Peyer's patch (tissue), 4 donors: ENCODE measurements around the gene FBL. TPM values are rescaled to one million over a fixed set of nuclear protein-coding genes. Genes with fewer than 3 reads are reported as not detected.

Source experiments
- DNase-seq, 3 donors: peaks; one replicate each; pipeline ENCODE4 v3.0.0-alpha.2; 2017 to 2019
- H3K27ac ChIP-seq, 4 donors: fragments of 200-600 bp; sonication (generic); one replicate each; pipeline ENCODE4 v1.5.1; 2016 to 2019
- H3K27me3 ChIP-seq, 2 donors: fragments of 200-600 bp; sonication (generic); one replicate each; pipeline ENCODE4 v1.5.1; 2019
- H3K36me3 ChIP-seq, 3 donors: fragments of 200-600 bp; sonication (generic); one replicate each; pipeline ENCODE4 v1.5.1; 2016 to 2019
- H3K4me1 ChIP-seq, 4 donors: fragments of 200-600 bp; sonication (generic); one replicate each; pipeline ENCODE4 v1.5.1; 2016 to 2019
- H3K4me3 ChIP-seq, 4 donors: fragments of 200-600 bp; sonication (generic); 1 replicate in 3 of 4; 2 replicates in 1 of 4; pipeline ENCODE4 v1.5.1; 2016 to 2019; ENCODE audit warnings: mild to moderate bottlenecking in 1 of 4
- H3K9me3 ChIP-seq, 4 donors: fragments of 200-600 bp; sonication (generic); one replicate each; pipeline ENCODE4 v1.5.1; 2016 to 2019; ENCODE audit warnings: mild to moderate bottlenecking in 1 of 4
- CTCF ChIP-seq, 6 experiments: fragments of 450-650 bp in 4 of 6; fragments of 200-600 bp in 2 of 6; sonication (generic) in 1 of 6; IDR thresholded peaks; one replicate each; pipeline ENCODE4 v1.5.1; 2017 to 2019; ENCODE audit warnings: antibody characterized with exemption in 6 of 6, mild to moderate bottlenecking in 3 of 6, moderate library complexity in 1 of 6
- POLR2A ChIP-seq, 2 donors: fragments of 450-650 bp; IDR thresholded peaks; one replicate each; pipeline ENCODE4 v1.5.1; 2017; ENCODE audit warnings: antibody characterized with exemption in 2 of 2, mild to moderate bottlenecking in 2 of 2, moderate library complexity in 2 of 2
- total RNA-seq, 4 donors: library from RNA; depleted of rRNA; stranded (reverse); fragments of >200 nt; gene quantifications; one replicate each; pipeline ENCODE4 v1.1.0, GENCODE V29; 2016

FBL gene
- total RNA-seq, 4 donors from 2014 or later: 42.4 to 206 (median 103) TPM

GRCh38 chr19:39841041-39841440 lies 5.1 kb downstream of the FBL start:
- Histone ChIP-seq H3K27me3 (no peaks in the 10 kb centered on the region), H3K9me3 (no peaks in the 10 kb centered on the region), H3K4me1 (peaks cover 0 to 25% (median 11%) of the 10 kb centered on the region in 4 donors), H3K4me3 (no peak overlapping the region), H3K36me3 (peaks cover 0 to 42% (median 0%) of the 10 kb centered on the region in 3 donors), H3K27ac (no peak overlapping the region)
- TF ChIP-seq CTCF (IDR thresholded peaks at IDR 0.05) (no peak), POLR2A (IDR thresholded peaks at IDR 0.05) (no peak)
- no peak for DNase-seq

GRCh38 chr19:39840492-39840891 lies 5.7 kb downstream of the FBL start:
- H3K27me3 ChIP-seq: no peaks in the 10 kb centered on the region
- no peak for DNase-seq
- peaks cover 0 to 23% (median 11%) of the 10 kb centered on the region in 4 donors for H3K4me1 ChIP-seq
- H3K4me3 ChIP-seq: no peak overlapping the region
- H3K36me3 ChIP-seq: peaks cover 0 to 47% (median 0%) of the 10 kb centered on the region in 3 donors
- H3K9me3 ChIP-seq: no peaks in the 10 kb centered on the region
- H3K27ac ChIP-seq: no peak overlapping the region
- TF ChIP-seq POLR2A (IDR thresholded peaks at IDR 0.05): no peak
- no peak for TF ChIP-seq CTCF (IDR thresholded peaks at IDR 0.05)

GRCh38 chr19:39839678-39840327 lies 6.4 kb downstream of the FBL start:
- DNase-seq: no peak
- Histone ChIP-seq H3K36me3 (peaks cover 0 to 54% (median 0%) of the 10 kb centered on the region in 3 donors), H3K27me3 (no peaks in the 10 kb centered on the region), H3K27ac (no peak overlapping the region), H3K9me3 (no peaks in the 10 kb centered on the region), H3K4me1 (peaks cover 0 to 16% (median 8%) of the 10 kb centered on the region in 4 donors), H3K4me3 (no peak overlapping the region)
- TF ChIP-seq CTCF (IDR thresholded peaks at IDR 0.05): no peak

- peaks cover 0 to 55% (median 0%) of the 10 kb centered on the region in 3 donors for H3K36me3 ChIP-seq
- no peak for DNase-seq
Observed at GRCh38 chr19:39838569-39838968, 7.6 kb downstream of the FBL start.

GRCh38 chr19:39837978-39838377 lies 8.2 kb downstream of the FBL start:
- H3K4me3 ChIP-seq: no peak overlapping the region
- H3K27me3 ChIP-seq: no peaks in the 10 kb centered on the region
- DNase-seq: no peak
- H3K27ac ChIP-seq: no peak overlapping the region
- no peaks in the 10 kb centered on the region for H3K9me3 ChIP-seq
- TF ChIP-seq CTCF (IDR thresholded peaks at IDR 0.05): no peak
- TF ChIP-seq POLR2A (IDR thresholded peaks at IDR 0.05): no peak
- H3K36me3 ChIP-seq: peaks cover 0 to 55% (median 0%) of the 10 kb centered on the region in 3 donors
- peaks cover 0 to 10% (median 6%) of the 10 kb centered on the region in 4 donors for H3K4me1 ChIP-seq

More at GRCh38 chr19:39838569-39838968, 7.6 kb downstream of the FBL start:
- no peak for TF ChIP-seq CTCF (IDR thresholded peaks at IDR 0.05)
- TF ChIP-seq POLR2A (IDR thresholded peaks at IDR 0.05): no peak
- H3K27me3 ChIP-seq: no peaks in the 10 kb centered on the region
- H3K27ac ChIP-seq: no peak overlapping the region
- peaks cover 0 to 10% (median 4%) of the 10 kb centered on the region in 4 donors for H3K4me1 ChIP-seq
- no peak overlapping the region for H3K4me3 ChIP-seq
- no peaks in the 10 kb centered on the region for H3K9me3 ChIP-seq
